ENCODE results near the gene BEND6.
"Not testable (repeated sequence)": the region's sequence is repeated elsewhere in the genome, so short reads cannot be mapped to it uniquely, and the experiment has no call there.

BEND6 gene

DNA sequence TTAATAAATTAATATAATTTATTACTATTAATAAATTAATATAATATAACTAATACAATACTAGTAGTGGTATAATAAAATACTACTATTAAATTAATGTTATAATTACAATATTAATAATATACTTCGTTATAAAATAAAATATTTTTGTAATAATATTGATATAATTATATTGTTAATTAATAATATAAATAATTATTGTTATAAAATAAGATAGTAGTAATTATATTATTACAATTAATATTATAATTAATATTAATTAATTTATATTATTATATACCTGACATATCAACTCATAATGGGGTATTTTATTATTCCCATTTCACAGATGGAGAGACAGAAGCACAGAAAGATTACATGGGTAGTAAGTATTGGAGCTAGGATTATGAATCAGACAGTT, 8.9 kb downstream of the BEND6 start:
- H3K4me3 ChIP-seq (ENCODE audit: low read depth, low read length) = no peak overlapping the region
- DNase-seq (ENCODE audit: low read depth) = no peak

DNA sequence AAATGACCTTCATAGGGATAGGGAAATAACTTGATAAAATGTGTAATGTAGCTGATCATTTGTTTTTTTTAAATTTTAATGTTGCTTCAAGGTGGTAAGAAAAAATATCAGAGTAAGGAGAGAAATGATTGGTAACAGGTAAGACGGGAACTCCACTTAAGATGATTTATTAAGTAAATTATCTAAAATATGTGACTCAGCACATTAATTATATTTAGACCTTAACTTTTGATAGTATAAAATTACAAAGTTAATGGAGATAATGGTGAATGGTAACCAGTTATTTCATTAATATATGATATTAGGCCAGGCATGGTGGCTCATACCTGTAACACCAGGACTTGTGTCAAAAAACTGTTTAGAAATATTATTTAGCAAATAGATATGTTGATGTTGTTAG, 10.2 kb downstream of the BEND6 start:
- DNase-seq (ENCODE audit: low read depth) = no peak
- no peak overlapping the region for H3K4me3 ChIP-seq (ENCODE audit: low read depth, low read length)

GRCh38 chr6:56970849-56971248, 15.9 kb downstream of the BEND6 start:
- DNase-seq (ENCODE audit: low read depth) = no peak
- no peak overlapping the region for H3K4me3 ChIP-seq (ENCODE audit: low read depth, low read length)

DNA sequence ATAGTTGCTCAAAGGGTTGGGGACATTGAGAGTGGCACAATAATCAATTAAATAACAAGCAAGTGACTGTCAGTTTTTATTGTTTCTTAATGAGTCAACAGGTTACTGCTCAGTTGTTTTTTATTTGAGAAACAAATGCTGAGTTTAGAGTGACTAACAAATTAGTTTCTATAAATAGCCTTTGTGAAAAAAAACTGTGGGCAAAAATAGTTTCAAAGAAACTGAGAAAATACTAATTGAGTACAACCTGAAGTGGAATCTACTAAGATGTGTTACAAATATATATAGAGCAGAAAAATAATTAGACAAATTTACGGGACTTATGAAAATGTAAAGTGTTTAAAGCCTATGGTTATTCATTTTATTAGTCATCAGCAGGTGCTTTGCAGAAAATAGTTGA, 22.3 kb downstream of the BEND6 start:
- H3K4me3 ChIP-seq (ENCODE audit: low read depth, low read length) = no peak overlapping the region
- no peak for DNase-seq (ENCODE audit: low read depth)

DNA sequence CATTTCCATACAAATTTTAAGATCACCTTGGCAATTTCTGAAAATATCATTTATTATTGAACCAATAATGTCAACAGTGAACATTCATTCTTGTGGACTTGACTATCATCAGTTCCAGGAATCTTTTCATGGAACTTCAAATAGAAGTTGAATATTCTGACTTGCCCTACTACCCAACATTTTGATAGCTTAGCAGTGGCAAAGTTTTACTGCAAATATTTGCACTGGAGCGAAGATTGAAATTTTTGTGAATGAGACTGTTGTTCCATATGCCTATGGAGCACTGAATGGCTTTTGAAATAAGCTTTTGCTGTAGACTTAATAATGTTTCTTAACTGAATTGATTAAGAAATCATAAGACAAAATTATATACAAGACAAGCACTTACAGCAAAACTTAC, 23.6 kb downstream of the BEND6 start:
- no peak overlapping the region for H3K4me3 ChIP-seq (ENCODE audit: low read depth, low read length)
- DNase-seq (ENCODE audit: low read depth) = no peak

GRCh38 chr6:56984361-56984760, 29.5 kb downstream of the BEND6 start:
- no peak overlapping the region for H3K4me3 ChIP-seq (ENCODE audit: low read depth, low read length)
- peak; percentile 1 for DNase-seq (ENCODE audit: low read depth)

- H3K4me3 ChIP-seq (ENCODE audit: low read depth, low read length) = no peak overlapping the region
- DNase-seq (ENCODE audit: low read depth) = no peak
Observed at GRCh38 chr6:56984884-56985283, 30.0 kb downstream of the BEND6 start.

DNA sequence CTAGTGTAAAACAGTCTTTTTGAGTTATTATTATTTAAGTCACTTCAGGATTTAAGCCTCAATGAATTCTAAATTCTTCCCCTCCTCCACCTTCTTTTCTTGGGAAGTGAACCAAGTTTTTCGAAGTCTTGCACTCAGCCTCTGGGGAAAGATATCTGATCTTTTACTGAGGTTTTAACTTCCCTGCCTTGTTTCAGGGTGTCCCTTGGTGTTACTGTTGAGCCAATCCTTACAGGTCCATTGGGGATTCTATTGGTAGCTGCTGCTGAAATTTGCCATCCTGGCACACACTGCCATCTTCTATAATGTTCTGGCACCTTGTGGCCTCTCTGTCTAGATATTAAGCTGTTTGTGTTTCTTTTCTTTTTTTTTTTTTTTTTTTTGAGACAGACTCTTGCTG, 31.7 kb downstream of the BEND6 start:
- peak; percentile 2 for DNase-seq (ENCODE audit: low read depth)
- H3K4me3 ChIP-seq (ENCODE audit: low read depth, low read length) = no peak overlapping the region

- no peak for DNase-seq (ENCODE audit: low read depth)
- no peak overlapping the region for H3K4me3 ChIP-seq (ENCODE audit: low read depth, low read length)
Observed at GRCh38 chr6:56988145-56988544, 33.2 kb downstream of the BEND6 start.

- DNase-seq (ENCODE audit: low read depth) = no peak
- no peak overlapping the region for H3K4me3 ChIP-seq (ENCODE audit: low read depth, low read length)
Observed at GRCh38 chr6:56992036-56992435, 37.1 kb downstream of the BEND6 start.

DNA sequence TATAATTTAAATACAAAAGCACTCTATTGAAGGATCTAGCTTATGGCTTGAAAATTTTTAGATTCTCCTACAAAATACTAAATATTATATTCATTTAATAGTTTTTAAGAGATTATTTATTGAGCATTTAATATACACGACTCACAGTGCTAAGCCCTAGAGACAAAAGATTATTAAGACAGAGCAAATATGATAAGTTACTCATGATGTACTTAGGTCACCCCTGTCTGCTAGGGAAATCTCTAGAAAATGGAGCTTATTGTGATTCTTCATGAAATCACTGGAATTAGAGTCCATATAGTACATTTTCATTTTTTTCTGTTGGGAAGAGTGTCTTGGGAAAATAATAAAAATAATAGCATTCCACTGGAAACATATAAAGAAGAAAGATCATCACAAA, 37.8 kb downstream of the BEND6 start:
- no peak for DNase-seq (ENCODE audit: low read depth)
- no peak overlapping the region for H3K4me3 ChIP-seq (ENCODE audit: low read depth, low read length)

DNA sequence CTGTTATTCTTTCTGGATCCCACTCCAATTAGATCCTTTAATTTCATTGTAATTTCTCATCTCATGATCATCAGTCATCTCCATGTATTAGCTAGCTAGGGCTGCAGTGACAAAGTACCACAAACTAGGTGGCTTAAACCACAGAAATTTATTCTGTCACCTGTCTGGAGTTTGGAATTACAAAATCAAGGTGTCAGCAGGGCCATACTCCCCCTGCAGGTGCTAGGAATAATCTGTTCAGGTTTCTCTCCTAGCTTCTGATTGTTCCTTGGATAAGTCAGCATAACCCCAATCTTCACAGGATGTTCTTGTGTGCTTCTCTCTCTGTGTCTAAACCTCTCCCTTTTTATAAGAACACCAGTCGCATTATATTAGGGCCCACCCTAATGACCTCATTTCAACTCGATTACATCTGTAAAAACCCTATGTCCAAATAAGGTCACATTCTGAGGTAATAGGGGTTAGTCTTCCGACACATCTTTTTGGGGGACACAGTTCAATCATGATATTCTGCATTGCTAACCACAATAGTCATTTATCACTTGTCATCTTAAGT, 40.5 kb downstream of the BEND6 start:
- DNase-seq (ENCODE audit: low read depth) = no peak
- no peak overlapping the region for H3K4me3 ChIP-seq (ENCODE audit: low read depth, low read length)

DNA sequence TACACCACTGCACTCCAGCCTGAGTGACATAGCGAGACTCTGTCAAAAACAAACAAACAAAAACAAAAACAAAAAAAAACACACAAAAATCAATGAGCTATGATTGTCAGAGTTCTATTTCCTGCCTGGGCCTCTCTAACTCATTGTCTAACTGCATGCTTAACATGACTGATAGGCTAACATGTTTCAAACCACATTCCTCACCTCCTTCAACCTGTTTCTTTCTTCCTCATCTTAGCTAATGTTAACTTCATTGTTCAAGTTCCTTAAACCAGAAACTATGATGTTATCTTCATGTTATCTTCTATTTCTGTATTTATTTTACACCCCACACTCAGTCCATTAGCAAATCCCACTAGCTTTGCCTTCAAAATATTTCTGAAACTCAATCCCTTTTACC, 41.5 kb downstream of the BEND6 start:
- DNase-seq (ENCODE audit: low read depth) = no peak
- no peak overlapping the region for H3K4me3 ChIP-seq (ENCODE audit: low read depth, low read length)

- H3K4me3 ChIP-seq (ENCODE audit: low read depth, low read length) = no peak overlapping the region
- DNase-seq (ENCODE audit: low read depth) = no peak
Observed at GRCh38 chr6:56999049-56999448, 44.1 kb downstream of the BEND6 start.

DNA sequence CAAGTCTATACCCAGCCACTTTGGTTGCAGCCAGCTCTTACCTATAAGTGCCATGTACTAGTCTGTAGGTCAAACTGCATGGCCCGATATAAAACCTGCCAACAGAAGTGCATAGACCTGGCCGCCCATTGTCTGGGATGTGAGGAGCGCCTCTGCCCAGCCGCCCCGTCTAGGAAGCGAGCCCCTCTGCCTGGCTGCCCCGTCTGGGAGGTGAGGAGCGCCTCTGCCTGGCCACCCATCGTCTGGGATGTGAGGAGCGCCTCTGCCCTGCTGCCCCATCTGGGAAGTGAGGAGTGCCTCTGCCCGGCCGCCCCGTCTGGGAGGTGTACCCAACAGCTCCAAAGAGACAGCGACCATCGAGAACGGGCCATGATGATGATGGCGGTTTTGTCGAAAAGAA, 44.8 kb downstream of the BEND6 start:
- not testable (repeated sequence) for DNase-seq (ENCODE audit: low read depth); H3K4me3 ChIP-seq (ENCODE audit: low read depth, low read length)

GRCh38 chr6:57002197-57002596, 47.3 kb downstream of the BEND6 start:
- no peak for DNase-seq (ENCODE audit: low read depth)

GRCh38 chr6:57004292-57004691, 49.4 kb downstream of the BEND6 start:
- no peak overlapping the region for H3K4me3 ChIP-seq (ENCODE audit: low read depth, low read length)

More at GRCh38 chr6:57002197-57002596, 47.3 kb downstream of the BEND6 start:
- no peak overlapping the region for H3K4me3 ChIP-seq (ENCODE audit: low read depth, low read length)

GRCh38 chr6:57006101-57006500, 51.2 kb downstream of the BEND6 start:
- H3K4me3 ChIP-seq (ENCODE audit: low read depth, low read length) = no peak overlapping the region
- no peak for DNase-seq (ENCODE audit: low read depth)

More at GRCh38 chr6:57004292-57004691, 49.4 kb downstream of the BEND6 start:
- no peak for DNase-seq (ENCODE audit: low read depth)

- H3K4me3 ChIP-seq (ENCODE audit: low read depth, low read length) = not testable (repeated sequence)
Observed at GRCh38 chr6:57008069-57008468, 53.2 kb downstream of the BEND6 start.

GRCh38 chr6:57013521-57013926, 58.6 kb downstream of the BEND6 start:
- H3K4me3 ChIP-seq (ENCODE audit: low read depth, low read length) = no peak overlapping the region
- peak; percentile 62 for DNase-seq (ENCODE audit: low read depth)

More at GRCh38 chr6:57008069-57008468, 53.2 kb downstream of the BEND6 start:
- not testable (repeated sequence) for DNase-seq (ENCODE audit: low read depth)

DNA sequence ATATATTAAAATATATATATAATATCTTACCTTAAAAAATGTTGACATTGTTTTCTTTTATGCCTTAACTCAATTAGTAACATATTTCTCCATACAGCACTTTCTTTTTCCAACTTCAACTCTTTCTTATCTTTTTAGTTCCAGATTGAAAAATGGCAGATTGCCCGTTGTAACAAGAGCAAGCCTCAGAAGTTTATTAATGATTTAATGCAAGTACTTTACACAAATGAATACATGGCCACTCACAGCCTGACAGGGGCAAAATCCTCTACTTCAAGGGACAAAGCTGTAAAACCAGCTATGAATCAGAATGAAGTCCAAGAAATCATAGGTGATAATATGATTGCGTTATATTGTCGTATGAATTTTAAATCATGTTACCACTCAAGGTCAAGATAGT, 62.2 kb downstream of the BEND6 start:
- no peak for DNase-seq (ENCODE audit: low read depth)
- no peak overlapping the region for H3K4me3 ChIP-seq (ENCODE audit: low read depth, low read length)

- DNase-seq (ENCODE audit: low read depth) = no peak
- H3K4me3 ChIP-seq (ENCODE audit: low read depth, low read length) = no peak overlapping the region
Observed at GRCh38 chr6:57017841-57018240, 62.9 kb downstream of the BEND6 start.
